ENCODE data around the gene KLRD1.

- no peak for TF ChIP-seq POLR2AphosphoS5 (IDR thresholded peaks at IDR 0.05)
- no peak for TF ChIP-seq CTCF (IDR thresholded peaks at IDR 0.05)
Observed at GRCh38 chr12:10283027-10283426, 24.6 kb upstream of the KLRD1 start.

Data from prostate gland (tissue), 2 donors.